ENCODE results near the gene TELO2. TPM values are rescaled to one million over a fixed set of nuclear protein-coding genes. Genes with fewer than 3 reads are reported as not detected.

The TELO2 gene
- total RNA-seq, 2 donors from 2014 or later = 26.6 to 36.3 TPM

GRCh38 chr16:1492082-1492922 is 858 bp upstream of the TELO2 start:
- ATAC-seq (no peak), DNase-seq (no peak)
- intact Hi-C loops (cut with DNase I, micrococcal nuclease) = no loop called here

- ATAC-seq = peak; percentile 28
- intact Hi-C loops (cut with DNase I, micrococcal nuclease) = no loop called here
- peak in 1 of 2 donors; percentile 40 for DNase-seq
These were observed 560 bp downstream of the TELO2 start for GRCh38 chr16:1493746-1494094.

- peak; percentile 15 for ATAC-seq
- intact Hi-C loops (cut with DNase I, micrococcal nuclease) = no loop called here
- peak; percentile 43 to 49 for DNase-seq
These were observed 1.0 kb downstream of the TELO2 start for GRCh38 chr16:1494129-1494640.

GRCh38 chr16:1494711-1495110 is 1.6 kb downstream of the TELO2 start:
- intact Hi-C loops (cut with DNase I, micrococcal nuclease) = no loop called here
- ATAC-seq (no peak), DNase-seq (no peak)

- DNase-seq = no peak
- ATAC-seq = no peak
- intact Hi-C loops (cut with DNase I, micrococcal nuclease) = no loop called here
These were observed 2.2 kb downstream of the TELO2 start for GRCh38 chr16:1495211-1495888.

- DNase-seq = no peak
- intact Hi-C loops (cut with DNase I, micrococcal nuclease) = no loop called here
- no peak for ATAC-seq
These were observed 2.7 kb downstream of the TELO2 start for GRCh38 chr16:1495889-1496262.

GRCh38 chr16:1496464-1496863 is 3.3 kb downstream of the TELO2 start:
- intact Hi-C loops (cut with DNase I, micrococcal nuclease) = no loop called here
- ATAC-seq = no peak
- DNase-seq = no peak

- DNase-seq = no peak
- ATAC-seq = no peak
- intact Hi-C loops (cut with DNase I, micrococcal nuclease) = no loop called here
These were observed 3.9 kb downstream of the TELO2 start for GRCh38 chr16:1497014-1497598.

GRCh38 chr16:1498899-1499676 is 5.9 kb downstream of the TELO2 start:
- ATAC-seq = no peak
- intact Hi-C loops (cut with DNase I, micrococcal nuclease) = no loop called here
- no peak for DNase-seq

- ATAC-seq = no peak
- intact Hi-C loops (cut with DNase I, micrococcal nuclease) = no loop called here
- DNase-seq = no peak
These were observed 6.8 kb downstream of the TELO2 start for GRCh38 chr16:1499756-1500464.

GRCh38 chr16:1500465-1501150 is 7.4 kb downstream of the TELO2 start:
- ATAC-seq = no peak
- no peak for DNase-seq
- intact Hi-C loops (cut with DNase I, micrococcal nuclease) = no loop called here

GRCh38 chr16:1501630-1502029 is 8.5 kb downstream of the TELO2 start:
- no peak for ATAC-seq

GRCh38 chr16:1502092-1503004 is 9.2 kb downstream of the TELO2 start:
- DNase-seq (no peak), ATAC-seq (no peak)
- intact Hi-C loops (cut with DNase I, micrococcal nuclease) = no loop called here

More at GRCh38 chr16:1501630-1502029, 8.5 kb downstream of the TELO2 start:
- no peak for DNase-seq
- intact Hi-C loops (cut with DNase I, micrococcal nuclease) = no loop called here

GRCh38 chr16:1503110-1503955 is 10.2 kb downstream of the TELO2 start:
- intact Hi-C loops (cut with DNase I, micrococcal nuclease) = no loop called here
- ATAC-seq (no peak), DNase-seq (no peak)

- DNase-seq (no peak), ATAC-seq (no peak)
- intact Hi-C loops (cut with DNase I, micrococcal nuclease) = no loop called here
These were observed 12.1 kb downstream of the TELO2 start for GRCh38 chr16:1505073-1505844.

Data from left colon (tissue), 2 donors.